ENCODE measurements around the gene GPC5.

DNA sequence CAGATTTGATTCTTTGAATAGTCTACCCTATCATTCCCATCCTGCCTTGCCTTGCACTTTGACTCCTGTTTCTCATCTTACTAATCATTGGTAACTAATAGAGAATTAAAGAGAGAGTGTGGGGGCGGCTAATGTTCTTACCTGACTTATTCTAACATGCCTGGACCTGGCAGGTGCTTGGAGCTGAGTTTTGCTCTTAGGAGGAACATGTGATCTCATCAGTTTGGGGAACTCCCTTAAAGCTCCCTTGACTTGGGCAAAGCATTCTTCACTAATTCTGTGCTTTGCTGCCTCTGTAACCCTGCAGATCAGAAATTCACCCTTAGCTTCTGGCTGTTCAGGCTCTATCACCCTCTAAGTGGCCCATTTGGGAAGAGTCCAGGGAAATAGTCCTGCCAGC lies 861.1 kb downstream of the GPC5 start:
- TF ChIP-seq ZNF175 (tag by site-specific recombination; IDR thresholded peaks at IDR 0.05) (no peak), TCF7L2 (IDR thresholded peaks at IDR 0.05; ENCODE audit: borderline replicate concordance, low read depth, low read length) (no peak), CTCF (tag by site-specific recombination; IDR thresholded peaks at IDR 0.05) (no peak), ZNF776 (tag by site-specific recombination; IDR thresholded peaks at IDR 0.05; ENCODE audit: borderline replicate concordance) (no peak), ZBTB8A (tag by site-specific recombination; IDR thresholded peaks at IDR 0.05) (no peak), ZBTB1 (tag by site-specific recombination; IDR thresholded peaks at IDR 0.05) (no peak), ZNF558 (tag by site-specific recombination; IDR thresholded peaks at IDR 0.05) (no peak), ZSCAN30 (tag by site-specific recombination; IDR thresholded peaks at IDR 0.05) (no peak), ZNF596 (tag by site-specific recombination; IDR thresholded peaks at IDR 0.05) (no peak), PBX3 (CRISPR knock-in tag; IDR thresholded peaks at IDR 0.05) (no peak)
- TF ChIP-seq, protein P1, sequence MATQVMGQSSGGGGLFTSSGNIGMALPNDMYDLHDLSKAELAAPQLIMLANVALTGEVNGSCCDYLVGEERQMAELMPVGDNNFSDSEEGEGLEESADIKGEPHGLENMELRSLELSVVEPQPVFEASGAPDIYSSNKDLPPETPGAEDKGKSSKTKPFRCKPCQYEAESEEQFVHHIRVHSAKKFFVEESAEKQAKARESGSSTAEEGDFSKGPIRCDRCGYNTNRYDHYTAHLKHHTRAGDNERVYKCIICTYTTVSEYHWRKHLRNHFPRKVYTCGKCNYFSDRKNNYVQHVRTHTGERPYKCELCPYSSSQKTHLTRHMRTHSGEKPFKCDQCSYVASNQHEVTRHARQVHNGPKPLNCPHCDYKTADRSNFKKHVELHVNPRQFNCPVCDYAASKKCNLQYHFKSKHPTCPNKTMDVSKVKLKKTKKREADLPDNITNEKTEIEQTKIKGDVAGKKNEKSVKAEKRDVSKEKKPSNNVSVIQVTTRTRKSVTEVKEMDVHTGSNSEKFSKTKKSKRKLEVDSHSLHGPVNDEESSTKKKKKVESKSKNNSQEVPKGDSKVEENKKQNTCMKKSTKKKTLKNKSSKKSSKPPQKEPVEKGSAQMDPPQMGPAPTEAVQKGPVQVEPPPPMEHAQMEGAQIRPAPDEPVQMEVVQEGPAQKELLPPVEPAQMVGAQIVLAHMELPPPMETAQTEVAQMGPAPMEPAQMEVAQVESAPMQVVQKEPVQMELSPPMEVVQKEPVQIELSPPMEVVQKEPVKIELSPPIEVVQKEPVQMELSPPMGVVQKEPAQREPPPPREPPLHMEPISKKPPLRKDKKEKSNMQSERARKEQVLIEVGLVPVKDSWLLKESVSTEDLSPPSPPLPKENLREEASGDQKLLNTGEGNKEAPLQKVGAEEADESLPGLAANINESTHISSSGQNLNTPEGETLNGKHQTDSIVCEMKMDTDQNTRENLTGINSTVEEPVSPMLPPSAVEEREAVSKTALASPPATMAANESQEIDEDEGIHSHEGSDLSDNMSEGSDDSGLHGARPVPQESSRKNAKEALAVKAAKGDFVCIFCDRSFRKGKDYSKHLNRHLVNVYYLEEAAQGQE (tag by site-specific recombination; IDR thresholded peaks at IDR 0.05): no peak
- TF ChIP-seq, protein P2, sequence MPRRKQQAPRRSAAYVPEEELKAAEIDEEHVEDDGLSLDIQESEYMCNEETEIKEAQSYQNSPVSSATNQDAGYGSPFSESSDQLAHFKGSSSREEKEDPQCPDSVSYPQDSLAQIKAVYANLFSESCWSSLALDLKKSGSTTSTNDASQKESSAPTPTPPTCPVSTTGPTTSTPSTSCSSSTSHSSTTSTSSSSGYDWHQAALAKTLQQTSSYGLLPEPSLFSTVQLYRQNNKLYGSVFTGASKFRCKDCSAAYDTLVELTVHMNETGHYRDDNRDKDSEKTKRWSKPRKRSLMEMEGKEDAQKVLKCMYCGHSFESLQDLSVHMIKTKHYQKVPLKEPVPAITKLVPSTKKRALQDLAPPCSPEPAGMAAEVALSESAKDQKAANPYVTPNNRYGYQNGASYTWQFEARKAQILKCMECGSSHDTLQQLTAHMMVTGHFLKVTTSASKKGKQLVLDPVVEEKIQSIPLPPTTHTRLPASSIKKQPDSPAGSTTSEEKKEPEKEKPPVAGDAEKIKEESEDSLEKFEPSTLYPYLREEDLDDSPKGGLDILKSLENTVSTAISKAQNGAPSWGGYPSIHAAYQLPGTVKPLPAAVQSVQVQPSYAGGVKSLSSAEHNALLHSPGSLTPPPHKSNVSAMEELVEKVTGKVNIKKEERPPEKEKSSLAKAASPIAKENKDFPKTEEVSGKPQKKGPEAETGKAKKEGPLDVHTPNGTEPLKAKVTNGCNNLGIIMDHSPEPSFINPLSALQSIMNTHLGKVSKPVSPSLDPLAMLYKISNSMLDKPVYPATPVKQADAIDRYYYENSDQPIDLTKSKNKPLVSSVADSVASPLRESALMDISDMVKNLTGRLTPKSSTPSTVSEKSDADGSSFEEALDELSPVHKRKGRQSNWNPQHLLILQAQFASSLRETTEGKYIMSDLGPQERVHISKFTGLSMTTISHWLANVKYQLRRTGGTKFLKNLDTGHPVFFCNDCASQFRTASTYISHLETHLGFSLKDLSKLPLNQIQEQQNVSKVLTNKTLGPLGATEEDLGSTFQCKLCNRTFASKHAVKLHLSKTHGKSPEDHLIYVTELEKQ (tag by site-specific recombination; IDR thresholded peaks at IDR 0.05; ENCODE audit: borderline replicate concordance): no peak
- TF ChIP-seq, protein P3, sequence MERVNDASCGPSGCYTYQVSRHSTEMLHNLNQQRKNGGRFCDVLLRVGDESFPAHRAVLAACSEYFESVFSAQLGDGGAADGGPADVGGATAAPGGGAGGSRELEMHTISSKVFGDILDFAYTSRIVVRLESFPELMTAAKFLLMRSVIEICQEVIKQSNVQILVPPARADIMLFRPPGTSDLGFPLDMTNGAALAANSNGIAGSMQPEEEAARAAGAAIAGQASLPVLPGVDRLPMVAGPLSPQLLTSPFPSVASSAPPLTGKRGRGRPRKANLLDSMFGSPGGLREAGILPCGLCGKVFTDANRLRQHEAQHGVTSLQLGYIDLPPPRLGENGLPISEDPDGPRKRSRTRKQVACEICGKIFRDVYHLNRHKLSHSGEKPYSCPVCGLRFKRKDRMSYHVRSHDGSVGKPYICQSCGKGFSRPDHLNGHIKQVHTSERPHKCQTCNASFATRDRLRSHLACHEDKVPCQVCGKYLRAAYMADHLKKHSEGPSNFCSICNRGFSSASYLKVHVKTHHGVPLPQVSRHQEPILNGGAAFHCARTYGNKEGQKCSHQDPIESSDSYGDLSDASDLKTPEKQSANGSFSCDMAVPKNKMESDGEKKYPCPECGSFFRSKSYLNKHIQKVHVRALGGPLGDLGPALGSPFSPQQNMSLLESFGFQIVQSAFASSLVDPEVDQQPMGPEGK (tag by site-specific recombination; IDR thresholded peaks at IDR 0.05): no peak

Measured in HEK293 (cell line).